Activated CD4-positive, CD25-positive, alpha-beta regulatory T cell treated with anti-CD3 and anti-CD28 coated beads, Interleukin-2, amount 50 U/mL, for 24 hours (primary cell): ENCODE measurements around the gene WDR90.
"Not testable (repeated sequence)": the region's sequence is repeated elsewhere in the genome, so short reads cannot be mapped to it uniquely, and the experiment has no call there.

Experiments
- ATAC-seq, 2 donors: fragments of 150-1000 bp; cut with Tn5 transposase; one replicate each; pipeline ENCODE4 v1.10.0; 2021; ENCODE audit warnings: mild to moderate bottlenecking in 1 of 2, moderate library complexity in 1 of 2

WDR90 gene

GRCh38 chr16:677316-678190 lies 28.4 kb downstream of the WDR90 start:
- no peak for ATAC-seq

DNA sequence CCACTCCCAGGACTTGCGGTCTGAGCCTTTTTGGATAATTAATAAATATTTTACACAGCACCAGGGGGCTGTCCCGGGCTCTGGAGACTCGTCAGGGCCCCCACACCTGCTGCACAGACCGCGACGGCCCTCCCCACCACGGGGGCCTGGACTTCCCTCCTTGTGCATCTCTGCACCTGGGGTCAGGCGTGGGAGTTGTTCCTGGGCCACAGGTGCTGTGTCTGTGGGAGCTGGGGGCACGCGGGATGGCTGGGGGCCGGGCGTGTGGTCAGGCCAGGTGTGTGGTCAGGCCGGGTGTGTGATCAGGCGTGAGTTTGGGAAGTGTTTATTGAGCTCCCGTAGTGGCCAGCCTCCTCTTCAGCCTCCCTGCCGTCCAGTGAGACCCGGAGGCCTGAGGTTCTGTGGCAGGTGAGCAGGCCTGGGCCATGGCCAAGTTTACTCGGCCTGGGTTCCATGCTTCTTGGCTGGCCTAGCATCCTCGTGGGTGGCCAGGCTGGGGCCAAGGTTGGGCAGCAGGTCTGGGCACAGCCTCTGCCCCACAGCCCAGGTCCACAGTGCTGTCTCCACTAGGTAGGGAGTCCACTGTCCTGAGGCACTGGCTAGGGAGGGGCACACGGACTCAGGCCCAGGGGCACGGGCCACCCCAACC lies 29.2 kb downstream of the WDR90 start:
- no peak for ATAC-seq

DNA sequence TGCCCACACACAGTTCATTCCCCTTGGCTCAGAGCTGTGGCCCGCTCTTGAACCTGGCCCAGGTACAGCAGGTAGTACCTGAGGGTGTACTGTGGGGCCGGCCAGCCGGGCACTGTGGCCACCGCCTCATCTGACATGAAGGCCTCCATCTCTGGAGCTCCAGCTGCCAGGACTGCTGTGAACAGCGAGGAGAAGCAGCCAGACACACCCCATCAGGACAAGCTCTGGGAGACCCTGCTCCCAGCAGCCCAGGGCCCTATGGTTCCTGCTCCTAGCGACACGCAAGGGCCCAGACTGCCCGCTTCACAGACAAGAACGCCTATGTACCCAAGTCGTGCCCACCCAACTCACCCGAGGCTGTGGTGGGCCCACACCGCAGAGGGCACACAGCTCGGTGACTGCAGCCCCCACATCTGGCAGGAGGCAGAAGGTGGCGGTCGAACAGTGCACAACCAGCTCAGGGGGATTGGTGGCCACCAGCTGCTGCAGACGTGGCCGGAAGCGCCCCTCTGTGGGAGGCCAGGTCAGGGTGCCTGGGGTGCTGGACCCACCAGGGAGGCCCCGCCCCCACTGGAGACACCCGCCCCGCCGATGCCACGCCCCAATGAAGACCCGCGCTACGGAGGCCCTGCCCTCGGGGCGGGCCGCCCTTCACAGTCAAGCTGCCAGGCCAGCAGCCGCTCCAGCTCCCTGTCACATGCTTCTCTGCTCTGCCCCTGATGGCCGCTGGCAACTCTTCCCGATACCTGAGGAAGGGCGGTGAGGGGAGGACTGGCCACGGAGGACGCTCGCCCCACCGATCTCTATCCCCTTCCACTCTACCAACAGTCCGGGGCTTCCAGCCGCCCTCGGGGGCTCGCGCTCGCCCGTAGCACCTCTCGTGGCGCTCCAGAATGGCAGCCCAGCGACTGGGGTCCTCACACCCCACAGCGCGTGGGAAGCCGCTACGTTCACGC lies 30.0 kb downstream of the WDR90 start:
- ATAC-seq: peak; percentile 5 to 6

- peak; percentile 47 to 49 for ATAC-seq
These were observed 30.9 kb downstream of the WDR90 start, which contains the start of gene STUB1 for GRCh38 chr16:679814-680624. Gene STUB1, plus strand, starts transcription at chr16:680410. Its CDS starts 116 bp downstream, at chr16:680526.

- no peak for ATAC-seq
These were observed 31.4 kb downstream of the WDR90 start for GRCh38 chr16:680625-680945.

DNA sequence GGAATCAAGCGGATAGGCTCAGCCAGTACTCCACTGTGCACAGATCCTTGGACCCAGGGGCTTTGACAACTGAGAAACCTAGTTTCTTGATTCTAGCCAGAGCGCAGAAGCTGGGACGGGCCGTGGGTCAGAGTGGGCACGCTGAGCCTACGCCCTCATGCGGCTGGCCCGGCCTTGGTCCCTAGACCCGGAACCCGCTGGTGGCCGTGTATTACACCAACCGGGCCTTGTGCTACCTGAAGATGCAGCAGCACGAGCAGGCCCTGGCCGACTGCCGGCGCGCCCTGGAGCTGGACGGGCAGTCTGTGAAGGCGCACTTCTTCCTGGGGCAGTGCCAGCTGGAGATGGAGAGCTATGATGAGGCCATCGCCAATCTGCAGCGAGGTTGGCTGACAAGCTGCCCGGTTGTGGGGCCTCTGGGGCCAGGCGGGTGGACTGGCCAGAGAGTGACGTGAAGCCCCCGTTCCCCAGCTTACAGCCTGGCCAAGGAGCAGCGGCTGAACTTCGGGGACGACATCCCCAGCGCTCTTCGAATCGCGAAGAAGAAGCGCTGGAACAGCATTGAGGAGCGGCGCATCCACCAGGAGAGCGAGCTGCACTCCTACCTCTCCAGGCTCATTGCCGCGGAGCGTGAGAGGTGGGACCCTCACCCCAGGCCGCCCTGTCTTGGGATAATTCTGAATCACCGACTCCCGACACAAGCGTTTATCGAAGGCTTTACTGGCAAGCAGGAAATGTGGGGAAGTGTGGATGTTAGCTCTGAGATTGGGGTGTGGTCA lies 32.0 kb downstream of the WDR90 start:
- no peak for ATAC-seq

- no peak for ATAC-seq
These were observed 32.7 kb downstream of the WDR90 start for GRCh38 chr16:681746-682427.

GRCh38 chr16:682493-683395 lies 33.6 kb downstream of the WDR90 start:
- no peak for ATAC-seq

GRCh38 chr16:683396-684070 lies 34.4 kb downstream of the WDR90 start:
- ATAC-seq: no peak

DNA sequence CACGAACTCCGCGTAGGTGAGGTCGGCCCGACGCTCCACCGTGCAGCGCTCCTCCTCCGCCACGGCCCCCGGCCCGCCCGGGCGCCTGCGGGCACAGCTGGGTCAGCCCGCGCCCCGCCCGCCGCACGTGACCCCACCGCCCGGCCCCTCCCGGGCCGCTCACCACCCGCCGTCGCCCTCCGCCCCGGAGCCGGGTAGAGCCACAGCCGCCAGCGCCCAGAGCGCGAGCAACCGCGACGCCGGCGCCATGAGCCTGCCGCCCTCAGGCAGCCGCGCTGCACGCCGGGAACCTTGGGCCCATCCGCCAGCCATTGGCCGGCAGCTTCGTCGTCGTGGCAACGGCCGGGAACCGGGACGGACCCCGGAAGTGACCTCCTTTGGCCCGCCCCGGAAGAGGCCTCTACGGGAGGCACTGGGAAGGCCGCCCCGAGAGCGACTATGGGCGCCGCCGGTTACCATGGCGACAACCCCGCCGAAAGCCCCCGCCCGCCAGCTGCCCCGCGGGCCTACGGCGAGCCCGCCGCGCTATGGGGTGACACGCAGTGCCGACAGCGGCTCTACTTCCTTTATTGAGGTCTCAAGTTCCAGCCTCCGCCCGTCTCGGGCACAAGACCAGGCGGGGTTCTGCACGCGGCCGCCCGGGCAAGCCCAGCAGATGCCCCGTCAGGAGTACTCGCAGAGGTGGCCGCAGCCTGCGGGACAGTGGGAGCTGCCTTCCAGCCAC lies 35.1 kb downstream of the WDR90 start, which contains the start of gene JMJD8:
Gene JMJD8 (minus strand): TSS at position 264 of the 724 bp plus-strand sequence. CDS start 15 bp downstream, at position 249.
- peak; percentile 83 to 87 for ATAC-seq

- no peak for ATAC-seq
These were observed 36.0 kb downstream of the WDR90 start for GRCh38 chr16:684961-685696.

GRCh38 chr16:685967-686366 lies 36.8 kb downstream of the WDR90 start:
- ATAC-seq: no peak

DNA sequence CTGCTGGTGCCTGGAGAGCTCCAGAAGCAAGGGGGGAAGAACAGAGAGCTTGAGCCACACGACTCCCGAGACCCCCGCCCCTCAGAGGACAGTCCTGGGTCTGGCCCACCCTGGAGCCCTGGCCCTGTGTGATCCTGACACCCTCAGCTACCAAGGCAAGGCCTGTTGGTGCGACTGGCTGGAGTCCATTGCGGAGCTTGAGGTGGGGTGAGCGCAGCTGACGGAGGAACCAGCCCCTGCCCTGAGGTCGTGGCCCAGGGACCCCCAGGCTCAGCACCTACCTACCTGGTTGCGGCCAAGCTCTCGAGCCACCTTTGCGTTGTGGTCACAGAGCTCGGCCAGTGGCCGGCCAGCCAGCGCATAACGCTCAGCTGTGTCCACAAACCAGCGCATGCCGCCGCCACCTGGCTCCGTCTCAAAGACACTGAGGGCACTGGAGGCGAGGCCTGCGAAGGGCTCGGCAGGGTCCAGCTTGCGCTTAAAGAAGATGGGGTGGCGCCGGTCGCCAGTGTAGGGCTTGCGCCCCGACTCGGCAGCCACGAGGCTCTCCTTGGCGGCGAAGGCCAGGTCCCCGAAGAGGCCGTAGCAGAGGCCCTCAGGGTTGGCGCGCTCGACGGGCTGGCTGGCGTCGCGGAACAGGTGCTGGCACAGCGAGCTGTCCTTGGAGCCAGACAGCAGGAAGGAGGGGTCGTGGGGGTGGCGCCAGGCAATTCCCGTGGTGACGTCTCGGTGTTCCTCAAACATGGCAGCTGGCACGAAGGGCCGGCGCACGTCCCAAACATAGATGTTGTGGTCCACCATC lies 37.5 kb downstream of the WDR90 start:
- ATAC-seq: no peak

GRCh38 chr16:687499-687898 lies 38.3 kb downstream of the WDR90 start:
- no peak for ATAC-seq

- no peak for ATAC-seq
These were observed 40.2 kb downstream of the WDR90 start for GRCh38 chr16:689175-689897.

DNA sequence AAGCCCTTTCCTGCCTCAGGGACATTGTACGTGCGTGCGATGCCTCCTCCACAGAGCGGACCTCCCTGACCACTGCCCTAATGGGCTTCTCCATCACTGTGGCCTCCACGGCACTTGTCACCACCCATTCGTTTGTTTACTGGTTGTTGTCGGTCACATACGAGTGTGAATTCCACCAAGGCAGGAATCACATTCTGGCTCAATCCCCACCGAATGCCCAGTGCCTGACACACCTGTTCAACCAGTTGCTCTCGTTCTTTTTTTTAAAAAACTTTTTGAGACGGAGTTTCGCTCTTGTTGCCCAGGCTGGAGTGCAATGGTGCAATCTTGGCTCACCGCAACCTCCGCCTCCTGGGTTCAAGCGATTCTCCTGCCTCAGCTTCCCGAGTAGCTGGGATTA lies 42.1 kb downstream of the WDR90 start:
- not testable (repeated sequence) for ATAC-seq
